GM19467 (cell line): ENCODE measurements around the gene CIAO2B.

Experiments used
- ATAC-seq: cut with Tn5 transposase; IDR thresholded peaks from one replicate; pipeline ENCODE4 v1.9.1; 2021; ENCODE audit warnings: mild to moderate bottlenecking, moderate library complexity; ENCODE audit not compliant: unreplicated experiment

The CIAO2B gene

GRCh38 chr16:66920924-66921680, 13.1 kb downstream of the CIAO2B start:
- ATAC-seq = no peak

GRCh38 chr16:66920299-66920590, 14.0 kb downstream of the CIAO2B start:
- ATAC-seq = no peak

- no peak for ATAC-seq
Measured at GRCh38 chr16:66919569-66920298, 14.5 kb downstream of the CIAO2B start.

GRCh38 chr16:66918803-66919568, 15.2 kb downstream of the CIAO2B start, which contains the start of gene CDH16:
Gene CDH16, minus strand, starts transcription at chr16:66918885. Its CDS starts 820 bp downstream, at chr16:66918065.
- ATAC-seq = no peak

GRCh38 chr16:66918355-66918754, 15.8 kb downstream of the CIAO2B start:
- ATAC-seq = no peak

- no peak for ATAC-seq
Measured at GRCh38 chr16:66917741-66918140, 16.5 kb downstream of the CIAO2B start.

- ATAC-seq = no peak
Measured at GRCh38 chr16:66916518-66916917, 17.7 kb downstream of the CIAO2B start.

GRCh38 chr16:66915041-66915440, 19.2 kb downstream of the CIAO2B start:
- no peak for ATAC-seq

GRCh38 chr16:66914541-66914940, 19.7 kb downstream of the CIAO2B start:
- ATAC-seq = no peak

- no peak for ATAC-seq
Measured at GRCh38 chr16:66913711-66914110, 20.5 kb downstream of the CIAO2B start.

- no peak for ATAC-seq
Measured at GRCh38 chr16:66913081-66913480, 21.1 kb downstream of the CIAO2B start.

- no peak for ATAC-seq
Measured at GRCh38 chr16:66911801-66912200, 22.4 kb downstream of the CIAO2B start.

- ATAC-seq = no peak
Measured at GRCh38 chr16:66911112-66911511, 23.1 kb downstream of the CIAO2B start.

- ATAC-seq = no peak
Measured at GRCh38 chr16:66910175-66910940, 23.8 kb downstream of the CIAO2B start.

- ATAC-seq = no peak
Measured at GRCh38 chr16:66908762-66909559, 25.2 kb downstream of the CIAO2B start.

GRCh38 chr16:66908116-66908515, 26.1 kb downstream of the CIAO2B start:
- no peak for ATAC-seq

GRCh38 chr16:66906916-66907836, 27.0 kb downstream of the CIAO2B start:
- no peak for ATAC-seq

- no peak for ATAC-seq
Measured at GRCh38 chr16:66905633-66906539, 28.3 kb downstream of the CIAO2B start.
